Neuronal stem cell (in vitro differentiated cells): ENCODE results near the gene TMEM135.
"Not testable (repeated sequence)": the region's sequence is repeated elsewhere in the genome, so short reads cannot be mapped to it uniquely, and the experiment has no call there.

Experiments
- DNase-seq: peaks from one replicate; pipeline ENCODE4 v3.0.0-alpha.2; 2013; ENCODE audit warnings: low spot score
- H2AFZ ChIP-seq: one replicate; pipeline ENCODE4 v1.6.1; 2013; ENCODE audit warnings: mild to moderate bottlenecking, low read length, inconsistent platforms
- H2AK5ac ChIP-seq: 2 replicates; pipeline ENCODE4 v1.6.1; 2013; ENCODE audit warnings: low read depth, mild to moderate bottlenecking, inconsistent platforms, low read length, moderate library complexity, mixed read lengths
- H2BK120ac ChIP-seq: 2 replicates; pipeline ENCODE4 v1.6.1; 2013; ENCODE audit warnings: low read depth, mild to moderate bottlenecking, inconsistent platforms, low read length, moderate library complexity, mixed read lengths
- H2BK12ac ChIP-seq: one replicate; pipeline ENCODE4 v1.6.1; 2013; ENCODE audit warnings: low read length, inconsistent platforms
- H2BK15ac ChIP-seq: 2 replicates; pipeline ENCODE4 v1.6.1; 2013; ENCODE audit warnings: mild to moderate bottlenecking, low read length, inconsistent platforms, mixed read lengths
- H2BK5ac ChIP-seq: one replicate; pipeline ENCODE4 v1.6.1; 2013; ENCODE audit warnings: inconsistent platforms, mild to moderate bottlenecking, low read length, moderate library complexity
- H3K14ac ChIP-seq: one replicate; pipeline ENCODE4 v1.6.1; 2013; ENCODE audit warnings: low read length, inconsistent platforms
- H3K18ac ChIP-seq: 2 replicates; pipeline ENCODE4 v1.6.1; 2013; ENCODE audit warnings: low read length, inconsistent platforms
- H3K23ac ChIP-seq: 2 replicates; pipeline ENCODE4 v1.6.1; 2013; ENCODE audit warnings: low read depth, mild to moderate bottlenecking, mixed read lengths, low read length, inconsistent platforms; ENCODE audit not compliant: poor library complexity
- H3K27ac ChIP-seq: replicated peaks from 3 replicates; pipeline ENCODE4 v1.5.1; 2013; ENCODE audit warnings: low read length, inconsistent platforms
- H3K27me3 ChIP-seq, 3 experiments: 2 replicates each; pipeline ENCODE4 v1.6.1; 2013; ENCODE audit warnings: low read length in 3 of 3, mild to moderate bottlenecking in 2 of 3, inconsistent platforms in 1 of 3, low read depth in 1 of 3, mixed read lengths in 1 of 3, moderate library complexity in 1 of 3; ENCODE audit not compliant: control insufficient read depth in 3 of 3, insufficient read depth in 3 of 3
- H3K36me3 ChIP-seq, 2 donors: replicated peaks in 1 of 2; 2 replicates each; pipeline ENCODE4 v1.6.1; 2013; ENCODE audit warnings: low read length in 2 of 2; ENCODE audit not compliant: control insufficient read depth in 2 of 2, insufficient read depth in 2 of 2
- H3K4ac ChIP-seq: 2 replicates; pipeline ENCODE4 v1.6.1; 2013; ENCODE audit warnings: inconsistent platforms, mild to moderate bottlenecking, low read length, moderate library complexity
- H3K4me1 ChIP-seq, 2 donors: 1 replicate in 1 of 2; 2 replicates in 1 of 2; pipeline ENCODE4 v1.6.1; 2013; ENCODE audit warnings: low read length in 2 of 2, low read depth in 1 of 2; ENCODE audit not compliant: control insufficient read depth in 2 of 2, insufficient read depth in 1 of 2
- H3K4me2 ChIP-seq: one replicate; pipeline ENCODE4 v1.6.1; 2013; ENCODE audit warnings: mild to moderate bottlenecking, low read length, inconsistent platforms; ENCODE audit not compliant: insufficient read depth, poor library complexity, severe bottlenecking
- H3K4me3 ChIP-seq, 2 donors: 2 replicates each; pipeline ENCODE4 v1.5.1; 2013; ENCODE audit warnings: low read length in 2 of 2, mild to moderate bottlenecking in 2 of 2, inconsistent platforms in 1 of 2, moderate library complexity in 1 of 2
- H3K79me1 ChIP-seq: one replicate; pipeline ENCODE4 v1.6.1; 2013; ENCODE audit warnings: low read depth, mild to moderate bottlenecking, inconsistent platforms, low read length, moderate library complexity
- H3K9ac ChIP-seq: one replicate; pipeline ENCODE4 v1.6.1; 2013; ENCODE audit warnings: mild to moderate bottlenecking, low read depth, low read length, inconsistent platforms; ENCODE audit not compliant: poor library complexity
- H3K9me3 ChIP-seq, 2 donors: replicated peaks in 1 of 2; 2 replicates each; pipeline versions ENCODE3 to v1.6.1; 2013; ENCODE audit warnings: low read length in 2 of 2, mild to moderate bottlenecking in 2 of 2, inconsistent platforms in 1 of 2, low read depth in 1 of 2, mixed read lengths in 1 of 2, moderate library complexity in 1 of 2; ENCODE audit not compliant: control insufficient read depth in 2 of 2, insufficient read depth in 1 of 2
- H4K8ac ChIP-seq: one replicate; pipeline ENCODE4 v1.6.1; 2013; ENCODE audit warnings: low read depth, mild to moderate bottlenecking, inconsistent platforms, low read length, moderate library complexity
- H4K91ac ChIP-seq: one replicate; pipeline ENCODE4 v1.6.1; 2013; ENCODE audit warnings: low read length, low read depth, mild to moderate bottlenecking, inconsistent platforms; ENCODE audit not compliant: poor library complexity
- WGBS, 2 donors: extraction: QIAGEN DNeasy Blood & Tissue Kit; methylation state at CpG; one replicate each; pipeline ENCODE4 v1.1.7; 2013; ENCODE audit warnings: missing lambda C conversion rate in 2 of 2, mixed read lengths in 1 of 2; ENCODE audit not compliant: insufficient read length in 2 of 2, insufficient replicate concordance in 1 of 2; ENCODE audit errors: extremely low coverage in 2 of 2; 5-methylcytosine and 5-hydroxymethylcytosine counted together

TMEM135 gene

GRCh38 chr11:87156970-87157369 is 119.2 kb downstream of the TMEM135 start:
- no peaks in the 10 kb centered on the region for H3K9me3 ChIP-seq
- no peak overlapping the region for H2AK5ac ChIP-seq
- DNase-seq, result no peak
- H4K91ac ChIP-seq, result no peak overlapping the region
- no peaks in the 10 kb centered on the region for H3K27me3 ChIP-seq
- H2BK12ac ChIP-seq, result no peak overlapping the region
- no peak overlapping the region for H3K27ac ChIP-seq
- H3K79me1 ChIP-seq, result no peaks in the 10 kb centered on the region
- H2BK120ac ChIP-seq, result no peak overlapping the region
- H3K4ac ChIP-seq, result no peak overlapping the region
- no peak overlapping the region for H3K4me2 ChIP-seq
- no peak overlapping the region for H3K9ac ChIP-seq
- no peak overlapping the region for H2BK15ac ChIP-seq
- no peak overlapping the region for H2AFZ ChIP-seq
- no CpG with 5 or more reads among the region's 2 CpGs for WGBS, 2 donors
- H4K8ac ChIP-seq, result no peak overlapping the region
- H2BK5ac ChIP-seq, result no peak overlapping the region
- no peak overlapping the region for H3K23ac ChIP-seq
- H3K4me3 ChIP-seq, result no peak overlapping the region
- H3K36me3 ChIP-seq, result no peaks in the 10 kb centered on the region
- H3K18ac ChIP-seq, result no peak overlapping the region
- no peak overlapping the region for H3K14ac ChIP-seq
- H3K4me1 ChIP-seq, result peaks cover 3% of the 10 kb centered on the region in 2 donors

- not testable (repeated sequence) for H2BK15ac ChIP-seq, H2AK5ac ChIP-seq, H3K79me1 ChIP-seq, H3K9me3 ChIP-seq, H4K8ac ChIP-seq, DNase-seq, H2AFZ ChIP-seq, H3K36me3 ChIP-seq, H3K23ac ChIP-seq, H3K9ac ChIP-seq, H3K4me2 ChIP-seq, H3K27me3 ChIP-seq, H4K91ac ChIP-seq, H3K14ac ChIP-seq, H3K4me1 ChIP-seq, H2BK120ac ChIP-seq, H3K4me3 ChIP-seq, H3K27ac ChIP-seq, H3K4ac ChIP-seq, H3K18ac ChIP-seq, H2BK12ac ChIP-seq, H2BK5ac ChIP-seq
- WGBS, 2 donors, result no CpG with 5 or more reads among the region's 3 CpGs
Measured at GRCh38 chr11:87169076-87169475, 131.3 kb downstream of the TMEM135 start.

- no peak overlapping the region for H3K23ac ChIP-seq
- no peaks in the 10 kb centered on the region for H3K4me1 ChIP-seq
- no peak overlapping the region for H4K91ac ChIP-seq
- H3K9ac ChIP-seq, result no peak overlapping the region
- no peak overlapping the region for H3K4me3 ChIP-seq
- H3K4ac ChIP-seq, result no peak overlapping the region
- no peak overlapping the region for H3K27ac ChIP-seq
- DNase-seq, result no peak
- no peaks in the 10 kb centered on the region for H3K27me3 ChIP-seq
- H3K14ac ChIP-seq, result no peak overlapping the region
- no peak overlapping the region for H2AK5ac ChIP-seq
- peaks cover 4 to 5% of the 10 kb centered on the region in 2 donors for H3K9me3 ChIP-seq
- no peak overlapping the region for H3K4me2 ChIP-seq
- no peak overlapping the region for H3K18ac ChIP-seq
- H4K8ac ChIP-seq, result no peak overlapping the region
- H2BK120ac ChIP-seq, result no peak overlapping the region
- H3K36me3 ChIP-seq, result peaks cover 0 to 2% of the 10 kb centered on the region in 2 donors
- WGBS, 2 donors, result no CpG with 5 or more reads among the region's 3 CpGs
- no peaks in the 10 kb centered on the region for H3K79me1 ChIP-seq
- H2AFZ ChIP-seq, result no peak overlapping the region
- no peak overlapping the region for H2BK5ac ChIP-seq
- no peak overlapping the region for H2BK12ac ChIP-seq
- H2BK15ac ChIP-seq, result no peak overlapping the region
Measured at GRCh38 chr11:87173185-87174039, 135.7 kb downstream of the TMEM135 start.

- no peak overlapping the region for H3K9ac ChIP-seq
- peaks cover 0 to 2% of the 10 kb centered on the region in 2 donors for H3K4me1 ChIP-seq
- H3K27me3 ChIP-seq, result no peaks in the 10 kb centered on the region
- no peak overlapping the region for H3K23ac ChIP-seq
- no peak overlapping the region for H2BK15ac ChIP-seq
- no peak overlapping the region for H2AFZ ChIP-seq
- peaks cover 0 to 2% of the 10 kb centered on the region in 2 donors for H3K36me3 ChIP-seq
- no peak overlapping the region for H3K27ac ChIP-seq
- no peak overlapping the region for H2BK12ac ChIP-seq
- H3K18ac ChIP-seq, result no peak overlapping the region
- H4K8ac ChIP-seq, result no peak overlapping the region
- H3K4ac ChIP-seq, result no peak overlapping the region
- no peak overlapping the region for H3K4me2 ChIP-seq
- no peak for DNase-seq
- no peak overlapping the region for H2BK5ac ChIP-seq
- no peak overlapping the region for H2BK120ac ChIP-seq
- H3K14ac ChIP-seq, result no peak overlapping the region
- no peaks in the 10 kb centered on the region for H3K79me1 ChIP-seq
- H3K4me3 ChIP-seq, result no peak overlapping the region
- no peak overlapping the region for H4K91ac ChIP-seq
- peaks cover 4 to 5% of the 10 kb centered on the region in 2 donors for H3K9me3 ChIP-seq
- H2AK5ac ChIP-seq, result no peak overlapping the region
Measured at GRCh38 chr11:87174870-87175269, 137.1 kb downstream of the TMEM135 start.
